Duodenal mucosa (tissue), 2 donors: ENCODE measurements around the gene MMP26.

ENCODE experiments used
- H3K27ac ChIP-seq: one replicate; pipeline ENCODE4 v1.7.0; 2013; ENCODE audit warnings: low read depth, low read length
- H3K27me3 ChIP-seq, 2 donors: one replicate each; pipeline ENCODE4 v1.7.0; 2013; ENCODE audit warnings: low read length in 2 of 2, control low read depth in 1 of 2; ENCODE audit not compliant: insufficient read depth in 2 of 2, control insufficient read depth in 1 of 2
- H3K36me3 ChIP-seq, 2 donors: one replicate each; pipeline ENCODE4 v1.7.0; 2013; ENCODE audit warnings: low read length in 2 of 2, control low read depth in 1 of 2; ENCODE audit not compliant: insufficient read depth in 2 of 2, control insufficient read depth in 1 of 2
- H3K4me1 ChIP-seq, 2 donors: one replicate each; pipeline ENCODE4 v1.7.0; 2013; ENCODE audit warnings: low read length in 2 of 2, control low read depth in 1 of 2; ENCODE audit not compliant: insufficient read depth in 2 of 2, control insufficient read depth in 1 of 2
- H3K4me3 ChIP-seq, 2 donors: one replicate each; pipeline ENCODE4 v1.7.0; 2013; ENCODE audit warnings: low read length in 2 of 2, low read depth in 1 of 2
- H3K9ac ChIP-seq, 2 donors: one replicate each; pipeline ENCODE4 v1.7.0; 2013; ENCODE audit warnings: low read length in 2 of 2, low read depth in 1 of 2
- H3K9me3 ChIP-seq, 2 donors: one replicate each; pipeline ENCODE4 v1.7.0; 2013; ENCODE audit warnings: low read length in 2 of 2, control low read depth in 1 of 2; ENCODE audit not compliant: control insufficient read depth in 1 of 2

MMP26 gene

GRCh38 chr11:4704054-4704789, at the start of gene MMP26:
Gene MMP26 (plus strand): TSS chr11:4704784.
- H3K27me3 ChIP-seq: no peaks in the 10 kb centered on the region
- no peak within 1 kb of the TSS for H3K4me3 ChIP-seq
- no peaks in the 10 kb centered on the region for H3K9me3 ChIP-seq
- H3K36me3 ChIP-seq: no peaks in the 10 kb centered on the region
- H3K4me1 ChIP-seq: no peaks in the 10 kb centered on the region
- H3K27ac ChIP-seq: no peak within 1 kb of the TSS
- no peak within 1 kb of the TSS for H3K9ac ChIP-seq

- no peaks in the 10 kb centered on the region for H3K9me3 ChIP-seq
- no peak overlapping the region for H3K27ac ChIP-seq
- H3K9ac ChIP-seq: no peak overlapping the region
- H3K27me3 ChIP-seq: peaks cover 0 to 4% of the 10 kb centered on the region in 2 donors
- no peak overlapping the region for H3K4me3 ChIP-seq
- H3K36me3 ChIP-seq: no peaks in the 10 kb centered on the region
- no peaks in the 10 kb centered on the region for H3K4me1 ChIP-seq
Observed at GRCh38 chr11:4658629-4659445, 45.7 kb upstream of the MMP26 start.

GRCh38 chr11:4662876-4663275, 41.7 kb upstream of the MMP26 start:
- no peaks in the 10 kb centered on the region for H3K9me3 ChIP-seq
- H3K4me3 ChIP-seq: no peak overlapping the region
- no peak overlapping the region for H3K9ac ChIP-seq

GRCh38 chr11:4664183-4664582, 40.4 kb upstream of the MMP26 start:
- H3K4me3 ChIP-seq: no peak overlapping the region
- no peaks in the 10 kb centered on the region for H3K9me3 ChIP-seq
- no peaks in the 10 kb centered on the region for H3K4me1 ChIP-seq
- peaks cover 0 to 4% of the 10 kb centered on the region in 2 donors for H3K27me3 ChIP-seq
- no peaks in the 10 kb centered on the region for H3K36me3 ChIP-seq
- H3K27ac ChIP-seq: no peak overlapping the region
- no peak overlapping the region for H3K9ac ChIP-seq

More at GRCh38 chr11:4662876-4663275, 41.7 kb upstream of the MMP26 start:
- no peaks in the 10 kb centered on the region for H3K36me3 ChIP-seq
- peaks cover 0 to 4% of the 10 kb centered on the region in 2 donors for H3K27me3 ChIP-seq
- H3K4me1 ChIP-seq: no peaks in the 10 kb centered on the region
- no peak overlapping the region for H3K27ac ChIP-seq

GRCh38 chr11:4664786-4665185, 39.8 kb upstream of the MMP26 start:
- H3K36me3 ChIP-seq: no peaks in the 10 kb centered on the region
- H3K9me3 ChIP-seq: no peaks in the 10 kb centered on the region
- H3K27ac ChIP-seq: no peak overlapping the region
- H3K27me3 ChIP-seq: peaks cover 0 to 4% of the 10 kb centered on the region in 2 donors
- no peaks in the 10 kb centered on the region for H3K4me1 ChIP-seq
- H3K4me3 ChIP-seq: no peak overlapping the region
- no peak overlapping the region for H3K9ac ChIP-seq

- Histone ChIP-seq H3K27me3 (peaks cover 0 to 4% of the 10 kb centered on the region in 2 donors), H3K4me3 (no peak overlapping the region), H3K27ac (no peak overlapping the region), H3K9me3 (no peaks in the 10 kb centered on the region), H3K9ac (no peak overlapping the region), H3K36me3 (no peaks in the 10 kb centered on the region), H3K4me1 (no peaks in the 10 kb centered on the region)
Observed at GRCh38 chr11:4665424-4665823, 39.2 kb upstream of the MMP26 start.

GRCh38 chr11:4671741-4672140, 32.8 kb upstream of the MMP26 start:
- H3K4me3 ChIP-seq: no peak overlapping the region
- H3K9ac ChIP-seq: no peak overlapping the region
- peaks cover 0 to 3% of the 10 kb centered on the region in 2 donors for H3K27me3 ChIP-seq
- H3K27ac ChIP-seq: no peak overlapping the region
- H3K36me3 ChIP-seq: no peaks in the 10 kb centered on the region
- no peaks in the 10 kb centered on the region for H3K4me1 ChIP-seq
- H3K9me3 ChIP-seq: no peaks in the 10 kb centered on the region

GRCh38 chr11:4672470-4672869, 32.1 kb upstream of the MMP26 start:
- Histone ChIP-seq H3K27me3 (peaks cover 0 to 3% of the 10 kb centered on the region in 2 donors), H3K4me1 (no peaks in the 10 kb centered on the region), H3K9ac (no peak overlapping the region), H3K27ac (no peak overlapping the region), H3K36me3 (no peaks in the 10 kb centered on the region), H3K9me3 (no peaks in the 10 kb centered on the region), H3K4me3 (no peak overlapping the region)

GRCh38 chr11:4673781-4674180, 30.8 kb upstream of the MMP26 start:
- Histone ChIP-seq H3K4me1 (no peaks in the 10 kb centered on the region), H3K27ac (no peak overlapping the region), H3K9ac (no peak overlapping the region), H3K9me3 (no peaks in the 10 kb centered on the region), H3K36me3 (no peaks in the 10 kb centered on the region), H3K27me3 (peaks cover 0 to 3% of the 10 kb centered on the region in 2 donors), H3K4me3 (no peak overlapping the region)

- no peaks in the 10 kb centered on the region for H3K9me3 ChIP-seq
- H3K27me3 ChIP-seq: no peaks in the 10 kb centered on the region
- no peaks in the 10 kb centered on the region for H3K36me3 ChIP-seq
Observed at GRCh38 chr11:4677948-4678347, 26.6 kb upstream of the MMP26 start.

More at GRCh38 chr11:4677948-4678347, 26.6 kb upstream of the MMP26 start:
- no peak overlapping the region for H3K9ac ChIP-seq
- H3K4me3 ChIP-seq: no peak overlapping the region
- H3K27ac ChIP-seq: no peak overlapping the region
- H3K4me1 ChIP-seq: no peaks in the 10 kb centered on the region
